GM21381 (cell line): ENCODE data around the gene KIAA0513.

ENCODE experiments used
- ATAC-seq: cut with Tn5 transposase; IDR thresholded peaks from one replicate; pipeline ENCODE4 v1.9.1; 2021; ENCODE audit warnings: mild to moderate bottlenecking, moderate library complexity; ENCODE audit not compliant: unreplicated experiment

The KIAA0513 gene

GRCh38 chr16:85027349-85027957, at the start of gene KIAA0513:
Gene KIAA0513 (plus strand): TSS chr16:85027795. CDS start chr16:85067072, 39,277 bp downstream.
- peak; percentile 84 for ATAC-seq

- ATAC-seq, result no peak
Observed at GRCh38 chr16:84979516-84979915, 48.1 kb upstream of the KIAA0513 start.

GRCh38 chr16:84982434-84982833, 45.2 kb upstream of the KIAA0513 start:
- no peak for ATAC-seq

GRCh38 chr16:84985079-84986065, 42.2 kb upstream of the KIAA0513 start:
- no peak for ATAC-seq

- ATAC-seq, result no peak
Observed at GRCh38 chr16:84986102-84986501, 41.5 kb upstream of the KIAA0513 start.

- ATAC-seq, result no peak
Observed at GRCh38 chr16:84986879-84987278, 40.7 kb upstream of the KIAA0513 start.

GRCh38 chr16:84988328-84989080, 39.1 kb upstream of the KIAA0513 start:
- no peak for ATAC-seq

- ATAC-seq, result no peak
Observed at GRCh38 chr16:84989749-84990620, 37.6 kb upstream of the KIAA0513 start.

GRCh38 chr16:84990782-84991181, 36.8 kb upstream of the KIAA0513 start:
- ATAC-seq, result no peak

- no peak for ATAC-seq
Observed at GRCh38 chr16:84992717-84993075, 34.9 kb upstream of the KIAA0513 start.

GRCh38 chr16:84993926-84994325, 33.7 kb upstream of the KIAA0513 start:
- ATAC-seq, result no peak

- ATAC-seq, result no peak
Observed at GRCh38 chr16:84995663-84996062, 31.9 kb upstream of the KIAA0513 start.

GRCh38 chr16:84996365-84996764, 31.2 kb upstream of the KIAA0513 start:
- no peak for ATAC-seq

- no peak for ATAC-seq
Observed at GRCh38 chr16:84999200-84999599, 28.4 kb upstream of the KIAA0513 start.

GRCh38 chr16:84999857-85000480, 27.6 kb upstream of the KIAA0513 start:
- ATAC-seq, result no peak

- no peak for ATAC-seq
Observed at GRCh38 chr16:85002099-85002541, 25.5 kb upstream of the KIAA0513 start.

GRCh38 chr16:85002608-85003007, 25.0 kb upstream of the KIAA0513 start:
- no peak for ATAC-seq

- ATAC-seq, result no peak
Observed at GRCh38 chr16:85003076-85003475, 24.5 kb upstream of the KIAA0513 start.

- no peak for ATAC-seq
Observed at GRCh38 chr16:85003725-85004586, 23.6 kb upstream of the KIAA0513 start.
